Measurements from ENCODE around the gene EHF. TPM values are rescaled to one million over a fixed set of nuclear protein-coding genes. Genes with fewer than 3 reads are reported as not detected.

EHF gene
- total and polyA plus RNA-seq, 9 of the 15 experiments (the other 6 are each of a cell fraction or from before 2014, with no cell fraction given) = 0.04 to 0.54 (median 0.37) TPM

DNA sequence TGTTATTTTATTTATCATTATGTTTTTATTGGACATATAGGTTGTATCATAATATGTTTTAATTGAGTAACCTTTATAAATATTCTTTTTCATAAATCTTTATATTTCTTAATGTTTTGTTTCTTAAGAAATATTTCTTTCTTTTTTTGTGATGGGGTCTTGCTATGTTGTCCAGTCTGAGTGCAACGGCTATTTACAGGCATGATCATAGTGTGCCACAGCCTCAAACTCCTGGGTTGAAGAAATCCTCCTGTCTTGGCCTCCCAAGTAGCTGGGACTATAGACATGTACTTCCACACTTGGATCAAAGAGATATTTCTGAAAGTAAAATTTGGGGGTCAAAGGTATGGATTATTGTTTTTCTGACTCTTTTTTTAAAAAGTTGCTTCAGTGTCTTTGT is 53.1 kb downstream of the EHF start (continued):
- TF ChIP-seq FOXP1 (CRISPR knock-in tag; IDR thresholded peaks at IDR 0.05) (no peak), MTA3 (IDR thresholded peaks at IDR 0.05; ENCODE audit: borderline replicate concordance) (no peak), SMAD1 (IDR thresholded peaks at IDR 0.05; ENCODE audit: low read depth, low read length, partially characterized antibody) (no peak), ARID2 (IDR thresholded peaks at IDR 0.05) (no peak), ADNP (tag; IDR thresholded peaks at IDR 0.05) (peak; percentile 56; the same call in 1 of the 2 replicates), ESRRA (IDR thresholded peaks at IDR 0.05; ENCODE audit: borderline replicate concordance, low read depth) (no peak), ZNF274 (IDR thresholded peaks at IDR 0.05; ENCODE audit: borderline replicate concordance, low read depth, low read length) (no peak), ARNT (IDR thresholded peaks at IDR 0.05) (no peak), CCAR2 (IDR thresholded peaks at IDR 0.05; ENCODE audit: low read depth, low read length) (no peak), ELF2 (CRISPR knock-in tag; IDR thresholded peaks at IDR 0.05) (no peak), MBD2 (IDR thresholded peaks at IDR 0.05; ENCODE audit: borderline replicate concordance, low read depth) (no peak), CSDE1 (IDR thresholded peaks at IDR 0.05) (no peak), C11orf30 (IDR thresholded peaks at IDR 0.05; ENCODE audit: low read depth) (no peak), SUPT5H (IDR thresholded peaks at IDR 0.05) (no peak), TCF3 (CRISPR knock-in tag; IDR thresholded peaks at IDR 0.05) (no peak), SMARCA5 (IDR thresholded peaks at IDR 0.05) (no peak), KDM1A (IDR thresholded peaks at IDR 0.05) (no peak), MAFF (IDR thresholded peaks at IDR 0.05; ENCODE audit: low read length) (no peak), RBM25 (IDR thresholded peaks at IDR 0.05; ENCODE audit: low read depth, low read length, severe bottlenecking) (peak; percentile 81), ZNF766 (CRISPR knock-in tag; conservative IDR thresholded peaks at IDR 0.05) (no peak), STAG1 (CRISPR knock-in tag; IDR thresholded peaks at IDR 0.05; ENCODE audit: borderline replicate concordance) (no peak)
- TF ChIP-seq, protein P1, sequence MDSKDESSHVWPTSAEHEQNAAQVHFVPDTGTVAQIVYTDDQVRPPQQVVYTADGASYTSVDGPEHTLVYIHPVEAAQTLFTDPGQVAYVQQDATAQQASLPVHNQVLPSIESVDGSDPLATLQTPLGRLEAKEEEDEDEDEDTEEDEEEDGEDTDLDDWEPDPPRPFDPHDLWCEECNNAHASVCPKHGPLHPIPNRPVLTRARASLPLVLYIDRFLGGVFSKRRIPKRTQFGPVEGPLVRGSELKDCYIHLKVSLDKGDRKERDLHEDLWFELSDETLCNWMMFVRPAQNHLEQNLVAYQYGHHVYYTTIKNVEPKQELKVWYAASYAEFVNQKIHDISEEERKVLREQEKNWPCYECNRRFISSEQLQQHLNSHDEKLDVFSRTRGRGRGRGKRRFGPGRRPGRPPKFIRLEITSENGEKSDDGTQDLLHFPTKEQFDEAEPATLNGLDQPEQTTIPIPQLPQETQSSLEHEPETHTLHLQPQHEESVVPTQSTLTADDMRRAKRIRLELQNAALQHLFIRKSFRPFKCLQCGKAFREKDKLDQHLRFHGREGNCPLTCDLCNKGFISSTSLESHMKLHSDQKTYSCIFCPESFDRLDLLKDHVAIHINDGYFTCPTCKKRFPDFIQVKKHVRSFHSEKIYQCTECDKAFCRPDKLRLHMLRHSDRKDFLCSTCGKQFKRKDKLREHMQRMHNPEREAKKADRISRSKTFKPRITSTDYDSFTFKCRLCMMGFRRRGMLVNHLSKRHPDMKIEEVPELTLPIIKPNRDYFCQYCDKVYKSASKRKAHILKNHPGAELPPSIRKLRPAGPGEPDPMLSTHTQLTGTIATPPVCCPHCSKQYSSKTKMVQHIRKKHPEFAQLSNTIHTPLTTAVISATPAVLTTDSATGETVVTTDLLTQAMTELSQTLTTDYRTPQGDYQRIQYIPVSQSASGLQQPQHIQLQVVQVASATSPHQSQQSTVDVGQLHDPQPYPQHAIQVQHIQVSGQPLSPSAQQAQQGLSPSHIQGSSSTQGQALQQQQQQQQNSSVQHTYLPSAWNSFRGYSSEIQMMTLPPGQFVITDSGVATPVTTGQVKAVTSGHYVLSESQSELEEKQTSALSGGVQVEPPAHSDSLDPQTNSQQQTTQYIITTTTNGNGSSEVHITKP (IDR thresholded peaks at IDR 0.05; ENCODE audit: partially characterized antibody) = no peak

Measured in K562 (cell line).